Measurements from ENCODE around the gene CAPSL.
"Not testable (repeated sequence)": the region's sequence is repeated elsewhere in the genome, so short reads cannot be mapped to it uniquely, and the experiment has no call there.

CAPSL gene

DNA sequence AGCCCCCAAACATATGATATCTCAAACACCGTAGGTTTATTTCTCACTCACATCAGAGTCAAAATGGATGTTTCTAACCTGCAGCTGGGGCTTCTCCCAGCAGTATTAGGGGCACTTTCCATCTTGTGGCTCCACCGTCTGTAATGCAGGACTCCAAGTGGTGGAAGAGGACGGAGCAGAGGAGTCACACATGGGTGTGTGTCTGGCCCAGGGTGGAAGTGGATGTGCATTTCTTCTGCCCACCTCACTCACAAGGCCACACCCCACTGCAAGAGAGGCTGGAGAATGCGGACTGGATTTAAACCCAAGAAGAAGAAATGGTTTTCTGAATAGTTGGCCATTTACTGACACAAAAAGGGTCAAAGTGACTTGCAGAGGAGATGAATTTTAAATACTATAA is 67.8 kb downstream of the CAPSL start:
- no peak for DNase-seq

DNA sequence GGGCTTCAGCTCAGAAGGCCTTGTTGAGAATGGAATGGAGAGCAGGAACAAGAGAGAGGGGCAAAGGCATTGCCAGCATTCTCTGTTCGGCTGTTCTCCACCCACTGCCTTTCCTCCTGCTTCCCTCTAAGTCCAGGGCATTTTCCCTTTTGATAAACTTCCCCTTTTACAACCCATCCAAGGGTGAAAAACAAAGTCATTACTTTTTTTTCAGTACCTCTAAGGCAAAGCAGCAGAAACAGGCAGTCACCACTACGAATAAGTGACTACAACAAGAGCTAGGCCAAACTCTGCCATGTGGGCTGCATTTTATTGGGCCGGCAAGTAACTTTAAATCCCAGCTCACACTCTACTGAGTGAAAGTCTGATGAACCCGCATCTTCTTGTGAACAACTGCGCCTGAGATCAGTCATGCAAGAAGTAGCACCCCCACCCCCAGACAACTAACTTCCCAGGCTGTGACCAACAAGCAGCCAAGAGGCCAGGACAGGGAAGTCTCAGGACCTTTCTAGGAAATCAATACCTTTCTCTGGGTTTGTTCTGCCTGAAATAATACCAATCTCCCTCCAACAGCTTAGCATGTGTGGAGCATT is 68.6 kb downstream of the CAPSL start:
- no peak for DNase-seq

DNA sequence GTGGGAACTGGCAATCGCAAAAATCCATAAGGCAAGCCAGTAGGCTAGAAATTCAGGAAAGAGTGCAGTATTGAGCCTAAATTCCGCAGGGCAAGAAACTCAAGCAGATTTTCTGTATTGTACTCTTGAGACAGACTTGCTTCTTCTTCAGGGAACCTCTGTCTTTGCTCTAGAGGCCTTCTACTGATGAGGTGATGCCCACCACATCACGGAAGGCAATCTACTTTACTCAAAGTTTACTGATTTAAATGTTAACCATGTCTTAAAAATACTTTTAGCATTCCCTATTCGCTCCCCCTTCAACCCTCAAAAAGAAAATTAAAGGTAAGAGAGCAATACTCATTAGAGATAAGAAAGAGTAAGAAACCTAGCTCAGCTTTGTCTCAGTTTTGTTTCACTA is 70.4 kb downstream of the CAPSL start:
- no peak for DNase-seq

DNA sequence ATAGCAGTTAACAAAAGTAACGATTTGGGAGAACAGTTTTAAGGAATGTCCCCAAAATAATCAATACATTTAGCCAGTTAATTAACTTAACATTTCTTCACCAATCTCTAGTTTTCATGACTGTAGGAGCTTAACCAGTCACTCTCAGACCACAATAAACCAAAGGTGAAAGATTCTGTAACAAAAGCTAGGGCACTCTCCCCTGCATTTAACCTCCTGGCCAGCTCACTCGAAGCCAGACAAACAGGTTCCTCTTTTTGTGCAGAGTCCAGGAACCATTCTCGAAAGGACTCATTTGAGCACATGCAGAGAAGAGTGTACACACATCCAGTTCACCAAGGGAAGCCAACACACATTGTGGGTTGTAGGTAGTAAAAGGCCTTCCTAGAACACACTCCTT is 75.3 kb downstream of the CAPSL start:
- DNase-seq, result no peak

DNA sequence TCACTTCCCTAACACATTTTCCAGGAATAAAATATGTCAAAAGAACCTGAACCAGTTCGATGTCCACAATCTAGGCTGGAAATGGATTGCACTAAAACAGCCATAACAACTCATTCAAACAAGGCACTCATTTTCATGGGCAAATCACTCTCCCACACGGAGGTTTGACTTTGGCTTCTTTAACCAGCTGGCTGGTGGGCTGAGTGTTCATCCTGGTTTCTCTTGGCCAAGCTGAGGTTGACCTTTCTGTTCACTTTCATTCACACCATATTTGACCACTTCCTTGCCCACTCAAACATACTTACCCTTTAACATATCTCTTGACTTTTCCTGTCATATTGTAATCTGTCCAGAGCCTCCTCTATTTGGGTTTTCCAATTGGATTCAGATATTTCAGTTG is 76.3 kb downstream of the CAPSL start:
- no peak for DNase-seq

DNA sequence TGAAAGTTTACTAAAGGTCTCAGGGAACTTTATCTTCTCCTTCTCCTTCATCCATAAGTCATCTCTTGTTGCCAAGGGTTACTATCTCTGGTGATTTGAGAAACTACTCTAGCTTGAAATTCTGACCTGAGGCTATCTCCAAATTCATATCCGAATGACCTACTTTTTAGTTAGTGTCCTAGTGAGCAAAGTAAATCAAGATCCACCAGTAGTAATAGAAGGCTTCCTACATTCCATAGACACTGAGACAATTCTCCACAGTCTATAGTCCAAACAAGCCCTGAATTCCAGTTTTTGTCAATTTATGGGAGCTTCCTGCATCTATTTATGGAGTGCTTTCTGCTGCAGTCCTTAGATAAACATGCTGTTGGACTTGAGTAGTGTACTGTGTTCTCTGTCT is 76.7 kb downstream of the CAPSL start:
- DNase-seq, result no peak

DNA sequence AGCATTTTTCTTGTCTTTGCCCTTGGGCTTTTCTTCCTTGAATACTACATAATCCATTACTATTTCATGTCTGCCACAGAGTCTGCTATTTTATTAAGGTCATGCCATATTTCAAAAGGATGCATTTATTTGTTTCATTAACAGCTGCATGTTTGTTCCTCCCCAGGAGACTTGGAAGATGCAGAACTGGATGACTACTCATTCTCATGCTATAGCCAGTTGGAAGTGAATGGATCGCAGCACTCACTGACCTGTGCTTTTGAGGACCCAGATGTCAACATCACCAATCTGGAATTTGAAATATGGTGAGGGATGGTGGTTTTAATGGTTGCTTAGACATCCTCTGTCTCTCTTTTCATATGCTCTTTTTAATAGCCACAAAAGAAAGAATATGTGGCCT is 77.7 kb downstream of the CAPSL start:
- DNase-seq, result no peak

DNA sequence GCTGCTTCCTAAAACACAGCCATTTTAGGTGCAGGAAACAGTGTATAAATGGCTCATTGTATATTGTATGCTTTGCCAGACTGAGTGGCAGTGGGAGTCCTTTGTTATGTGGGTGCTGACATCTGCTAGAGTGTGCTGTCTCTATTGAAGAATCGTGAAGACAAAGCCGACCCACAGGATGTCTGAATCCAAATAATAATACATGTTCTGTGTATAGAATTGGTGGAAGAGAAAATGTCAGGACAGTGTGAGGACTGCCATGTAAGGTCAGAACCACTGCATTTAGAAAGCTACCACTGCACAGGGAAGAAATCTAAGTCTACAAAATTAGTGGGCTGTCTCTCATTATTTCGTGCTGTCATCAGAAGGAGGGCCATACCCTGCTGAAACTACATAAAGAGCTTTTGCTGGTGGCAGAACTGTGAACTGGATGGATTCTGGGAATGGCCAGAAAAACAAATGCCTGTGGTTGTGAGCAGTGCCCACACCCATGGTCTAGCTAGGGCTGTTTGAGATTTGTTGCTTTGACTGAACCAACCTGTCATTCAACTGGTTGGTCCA is 79.2 kb downstream of the CAPSL start:
- no peak for DNase-seq

DNA sequence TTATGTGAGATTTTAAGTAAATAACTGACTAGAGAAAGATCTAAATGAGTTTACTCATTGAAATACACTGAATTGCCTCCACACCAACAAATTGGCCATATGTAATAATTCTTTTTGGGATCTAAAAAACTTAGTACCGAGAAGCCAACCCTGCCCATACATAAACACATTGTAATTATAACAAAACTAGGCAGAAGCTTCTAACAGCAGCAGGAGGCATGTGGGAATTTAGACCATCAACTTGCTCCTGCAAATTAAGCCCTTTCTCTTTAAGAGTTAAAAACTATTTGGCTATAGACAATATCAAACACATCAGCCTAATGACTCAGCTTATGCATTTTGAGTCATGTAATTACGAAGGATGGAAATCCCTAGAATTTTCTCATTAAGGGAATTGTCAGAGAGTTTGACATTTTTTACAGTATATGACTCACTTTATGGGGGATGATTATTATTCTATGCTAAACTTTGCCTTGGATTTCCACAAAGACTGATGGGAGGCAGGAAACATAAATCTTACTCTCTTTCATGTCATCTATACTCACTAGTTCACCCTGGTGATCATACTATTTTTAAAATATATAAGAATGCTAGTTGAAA is 80.7 kb downstream of the CAPSL start:
- DNase-seq, result no peak

DNA sequence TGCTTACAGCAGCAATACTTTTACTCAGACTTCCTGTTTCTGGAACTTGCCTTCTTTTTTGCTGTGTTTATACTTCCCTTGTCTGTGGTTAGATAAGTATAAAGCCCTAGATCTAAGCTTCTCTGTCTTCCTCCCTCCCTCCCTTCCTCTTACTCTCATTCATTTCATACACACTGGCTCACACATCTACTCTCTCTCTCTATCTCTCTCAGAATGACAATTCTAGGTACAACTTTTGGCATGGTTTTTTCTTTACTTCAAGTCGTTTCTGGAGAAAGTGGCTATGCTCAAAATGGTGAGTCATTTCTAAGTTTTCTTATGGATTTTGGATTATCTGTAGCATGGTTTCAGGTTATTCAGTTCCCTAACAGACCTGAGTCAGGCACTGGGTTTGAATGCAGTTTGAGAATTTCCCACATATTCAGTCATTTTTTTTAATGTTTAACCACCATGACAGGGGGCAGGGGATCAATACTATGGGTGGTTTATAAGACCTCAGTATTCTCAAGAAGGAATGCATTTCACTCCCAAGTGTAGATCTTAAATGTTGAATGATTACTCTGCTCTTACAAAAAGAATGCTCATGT is 81.6 kb downstream of the CAPSL start, which contains the start of gene IL7R:
IL7R (plus strand) TSS at position 127 of the 587 bp plus-strand sequence; CDS start at position 214, 87 bp downstream.
- no peak for DNase-seq

DNA sequence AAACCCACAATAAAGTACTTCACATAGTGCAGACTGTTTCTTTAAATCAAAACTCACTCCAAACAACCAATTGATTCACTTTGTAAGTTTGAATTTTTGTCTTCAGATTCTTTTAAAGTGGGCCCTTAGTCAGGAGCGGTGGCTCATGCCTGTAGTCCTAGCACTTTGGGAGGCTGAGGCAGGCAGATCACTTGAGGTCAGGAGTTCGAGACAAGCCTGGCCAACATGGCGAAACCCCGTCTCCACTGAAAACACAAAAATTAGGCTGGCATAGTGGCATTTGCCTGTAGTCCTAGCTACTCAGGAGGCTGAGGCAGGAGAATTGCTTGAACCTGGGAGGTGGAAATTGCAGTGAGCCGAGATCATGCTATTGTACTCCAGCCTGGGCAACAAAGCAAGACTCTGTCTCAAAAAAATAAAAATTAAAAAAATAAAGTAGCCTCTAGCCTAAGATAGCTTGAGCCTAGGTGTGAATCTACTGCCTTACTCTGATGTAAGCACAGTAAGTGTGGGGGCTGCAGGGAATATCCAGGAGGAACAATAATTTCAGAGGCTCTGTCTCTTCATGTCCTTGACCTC is 82.1 kb downstream of the CAPSL start:
- DNase-seq, result not testable (repeated sequence)

DNA sequence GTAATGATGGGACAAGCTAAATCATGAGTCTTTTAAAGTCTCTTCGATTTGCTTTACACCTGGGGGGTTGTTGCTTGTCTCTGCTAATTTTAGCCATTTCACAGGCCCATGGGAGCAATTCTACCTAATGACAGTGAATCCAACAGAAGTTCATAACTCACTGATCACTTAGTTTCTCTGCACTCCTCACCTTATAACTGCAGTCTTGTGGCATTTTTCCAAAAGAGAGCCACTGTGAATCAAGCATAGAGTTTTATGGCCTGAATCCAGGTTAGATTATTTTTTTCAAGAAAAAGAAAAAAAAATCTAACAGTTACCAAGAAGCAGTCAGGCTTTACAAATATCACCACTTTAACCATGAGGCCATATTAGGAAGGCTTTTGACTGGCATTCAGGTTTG is 83.2 kb downstream of the CAPSL start:
- DNase-seq, result no peak
